Germinal center (tissue), 1 donor: Measurements from ENCODE around the gene CENPM.

ENCODE experiments used
- DNase-seq: peaks from one replicate; pipeline ENCODE4 v3.0.0; 2012; ENCODE audit warnings: mixed read lengths, low spot score

The CENPM gene

DNA sequence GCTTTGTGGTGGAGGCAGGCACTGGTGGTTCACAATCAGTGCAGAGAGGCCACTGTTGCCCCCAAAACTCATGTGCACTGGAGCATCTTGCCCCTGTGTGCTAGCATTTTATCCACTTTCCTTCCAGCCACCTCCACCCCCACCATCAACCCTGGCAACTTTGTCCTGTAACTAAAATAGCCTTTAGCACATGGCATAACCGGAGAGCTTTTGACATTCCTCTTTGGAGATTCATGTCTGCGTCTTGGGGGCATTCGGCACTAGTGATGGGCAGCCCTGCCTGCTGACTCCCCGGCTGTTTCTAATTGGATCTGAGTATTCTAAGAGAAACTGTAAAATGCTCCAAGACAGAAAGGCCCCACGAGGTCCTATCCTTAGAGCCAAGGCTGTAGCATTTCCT, 47.8 kb downstream of the CENPM start:
- no peak for DNase-seq

DNA sequence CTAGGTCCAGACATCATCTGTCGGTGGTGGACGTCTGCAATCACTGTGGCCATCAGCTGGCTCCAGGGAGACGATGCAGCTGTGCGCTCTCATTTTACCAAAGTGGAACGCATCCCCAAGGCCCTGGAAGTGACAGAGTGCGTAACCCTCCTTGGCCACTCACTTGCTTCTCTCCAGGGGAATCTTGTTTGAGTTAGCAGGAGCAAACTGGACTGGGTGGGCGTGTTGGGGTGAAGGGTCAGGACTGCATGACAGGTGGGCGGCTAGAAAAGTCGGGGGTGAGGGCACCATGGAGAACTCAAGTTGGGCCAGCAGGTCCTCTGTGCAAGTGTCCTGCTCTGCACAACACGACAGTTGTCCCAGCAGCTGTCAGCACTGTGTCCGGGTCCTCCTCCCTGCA, 48.3 kb downstream of the CENPM start:
- no peak for DNase-seq

DNA sequence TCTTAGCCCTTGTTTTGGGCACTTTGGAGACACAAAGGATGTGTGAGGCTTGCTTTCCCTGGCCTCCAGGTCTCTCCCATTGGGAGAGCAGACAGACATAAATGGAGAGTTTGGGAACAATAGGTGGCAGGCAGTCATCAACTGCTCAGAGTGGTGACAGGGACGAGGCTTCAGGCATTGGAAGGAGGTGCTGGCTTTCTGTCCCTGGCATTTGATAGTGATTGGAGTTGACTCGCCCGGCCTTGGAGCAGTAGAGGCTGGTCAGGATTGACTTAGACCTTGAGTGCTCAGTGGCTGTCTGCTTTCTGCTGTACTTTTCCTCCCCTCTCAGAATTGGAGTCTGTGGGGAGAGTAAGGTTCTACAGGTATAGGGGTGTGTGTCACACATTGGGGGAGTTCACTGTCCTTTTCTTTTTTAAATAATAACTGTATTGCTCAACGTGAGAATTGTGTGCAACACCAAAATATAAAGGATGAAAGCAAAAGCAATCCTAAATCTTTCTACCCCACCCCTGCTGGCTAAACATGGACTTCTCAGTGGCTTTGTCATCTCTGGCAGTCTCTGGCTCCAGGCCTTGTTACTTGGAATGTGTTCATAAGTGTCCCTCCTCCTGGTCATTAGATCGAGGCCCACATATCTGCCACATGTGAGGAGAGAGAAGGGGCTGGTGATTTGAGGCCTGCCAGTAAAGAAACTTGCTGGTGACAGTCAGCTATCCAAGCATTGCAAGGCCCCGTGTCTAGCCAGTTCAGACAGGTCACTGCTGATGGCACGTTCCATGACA, 53.2 kb downstream of the CENPM start:
- DNase-seq: no peak

DNA sequence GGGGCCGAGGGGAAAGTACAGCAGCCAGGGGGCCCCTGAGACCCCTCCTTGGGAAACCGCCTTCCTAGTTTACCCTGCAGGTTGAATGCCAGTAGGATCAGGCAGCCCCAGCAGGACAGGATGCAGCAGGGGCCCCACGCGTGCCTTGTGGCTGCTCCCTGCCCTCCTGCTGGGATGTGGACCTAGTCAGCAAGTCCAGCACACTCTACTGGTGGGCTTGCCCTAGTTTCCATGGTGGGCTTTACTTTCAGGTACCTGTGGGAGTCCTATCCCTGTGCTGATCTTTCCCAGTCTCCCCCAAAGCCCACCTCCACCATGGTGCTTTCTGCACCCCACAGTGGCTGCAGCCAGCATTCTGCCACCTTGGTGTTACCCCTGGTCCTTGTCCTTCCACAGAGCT, 54.2 kb downstream of the CENPM start:
- no peak for DNase-seq

DNA sequence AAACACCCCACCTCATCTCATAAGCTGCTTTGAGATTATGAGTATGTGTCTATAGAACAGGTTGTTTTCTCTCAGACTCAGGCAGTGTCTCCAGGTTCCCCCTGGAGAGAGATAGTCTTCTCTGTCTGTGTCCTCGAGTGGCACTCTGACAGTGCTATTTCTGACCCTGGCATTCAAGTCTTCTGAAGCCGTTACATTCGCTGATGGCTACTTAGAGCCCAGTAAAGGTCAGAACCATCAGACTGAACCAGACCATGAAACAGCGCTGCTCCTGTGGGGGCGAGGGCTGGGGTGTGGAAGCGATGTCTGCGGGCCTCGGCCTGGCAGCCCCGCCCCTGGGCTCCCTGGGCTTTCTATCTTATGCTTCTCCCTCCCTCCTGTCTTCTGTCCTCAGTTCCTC, 55.5 kb downstream of the CENPM start:
- DNase-seq: no peak
